ENCODE results near the gene IGSF5.

IGSF5 gene

DNA sequence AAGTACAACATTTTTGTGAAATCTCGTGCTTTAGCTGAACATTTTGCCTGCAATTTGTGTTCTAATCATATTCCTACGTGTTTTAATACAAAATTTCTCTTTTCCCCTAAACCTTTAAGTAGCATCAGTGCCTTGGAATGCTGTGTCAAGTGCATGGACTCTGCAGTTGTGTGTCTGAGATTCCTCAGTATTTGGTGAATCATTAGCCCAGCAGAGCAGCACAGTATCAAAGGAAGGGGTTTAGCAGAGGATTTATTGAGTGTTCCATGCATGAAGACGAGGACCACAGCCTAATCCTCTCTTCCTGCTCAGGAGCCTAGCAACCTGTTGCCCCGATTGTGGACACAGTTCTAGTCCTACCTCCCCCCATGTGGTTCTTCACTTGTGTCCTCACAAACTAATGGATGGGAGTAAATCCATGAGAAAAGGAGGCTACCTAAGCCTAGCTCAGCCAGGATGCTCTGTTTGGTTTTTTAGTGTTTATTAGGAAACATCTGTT lies 92.9 kb downstream of the IGSF5 start:
- DNase-seq, result no peak

DNA sequence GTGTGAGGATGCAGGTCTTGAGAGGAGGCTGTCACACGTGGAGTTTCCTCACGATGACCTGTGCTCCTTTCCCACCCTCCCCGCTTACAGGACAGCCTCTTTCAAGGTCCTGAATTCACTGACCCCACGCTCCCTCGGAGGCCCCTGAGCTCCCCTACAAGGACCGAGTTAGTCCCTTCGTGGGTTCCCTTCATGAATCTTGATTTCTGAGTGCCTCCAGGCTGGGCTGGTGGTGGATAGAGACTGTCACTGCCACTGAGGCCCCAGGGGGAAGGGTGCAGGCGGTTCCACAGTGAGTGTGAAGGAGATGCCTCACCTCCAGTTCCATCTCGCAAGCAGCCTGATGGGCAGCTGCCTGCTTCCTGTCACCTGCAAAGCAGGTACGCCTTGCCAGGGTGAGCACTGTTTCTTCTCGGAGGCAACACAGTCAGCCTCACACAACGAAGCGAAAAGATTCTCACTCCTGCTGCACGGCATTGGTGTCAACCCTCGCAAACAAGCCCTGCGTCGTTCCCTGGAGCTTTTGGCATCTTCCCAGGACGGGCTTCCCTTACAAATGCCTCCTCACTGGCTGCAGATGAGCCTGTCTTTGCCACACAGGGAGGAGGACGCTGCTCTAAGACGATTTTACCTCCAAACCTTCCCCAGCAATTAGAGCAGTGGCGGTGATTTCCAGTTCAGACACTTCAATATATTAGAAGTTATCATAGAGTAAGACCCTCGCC lies 95.6 kb downstream of the IGSF5 start:
- no peak for DNase-seq

- no peak for DNase-seq
Observed at GRCh38 chr21:39842741-39843459, 97.9 kb downstream of the IGSF5 start.

DNA sequence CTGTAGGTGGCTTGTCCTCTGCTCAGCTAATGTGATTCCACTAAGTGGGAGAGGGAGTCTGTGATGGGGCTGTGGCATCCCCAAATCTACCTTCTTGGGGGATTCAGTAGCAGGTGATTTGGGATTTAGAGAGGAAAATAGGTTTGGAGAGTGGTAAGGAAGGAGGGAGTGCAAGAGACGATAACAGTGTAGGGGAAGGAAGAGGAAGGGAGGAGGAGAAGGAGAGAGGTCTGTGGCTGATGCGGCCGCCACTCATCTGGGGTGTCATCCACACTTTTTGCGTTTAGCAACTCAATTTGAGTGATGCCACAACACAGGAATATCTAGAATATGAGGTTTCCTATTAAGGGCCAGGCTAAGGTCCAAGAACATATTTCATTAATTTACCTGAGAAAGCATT lies 98.5 kb downstream of the IGSF5 start:
- no peak for DNase-seq

- DNase-seq, result no peak
Observed at GRCh38 chr21:39843916-39844315, 98.9 kb downstream of the IGSF5 start.

DNA sequence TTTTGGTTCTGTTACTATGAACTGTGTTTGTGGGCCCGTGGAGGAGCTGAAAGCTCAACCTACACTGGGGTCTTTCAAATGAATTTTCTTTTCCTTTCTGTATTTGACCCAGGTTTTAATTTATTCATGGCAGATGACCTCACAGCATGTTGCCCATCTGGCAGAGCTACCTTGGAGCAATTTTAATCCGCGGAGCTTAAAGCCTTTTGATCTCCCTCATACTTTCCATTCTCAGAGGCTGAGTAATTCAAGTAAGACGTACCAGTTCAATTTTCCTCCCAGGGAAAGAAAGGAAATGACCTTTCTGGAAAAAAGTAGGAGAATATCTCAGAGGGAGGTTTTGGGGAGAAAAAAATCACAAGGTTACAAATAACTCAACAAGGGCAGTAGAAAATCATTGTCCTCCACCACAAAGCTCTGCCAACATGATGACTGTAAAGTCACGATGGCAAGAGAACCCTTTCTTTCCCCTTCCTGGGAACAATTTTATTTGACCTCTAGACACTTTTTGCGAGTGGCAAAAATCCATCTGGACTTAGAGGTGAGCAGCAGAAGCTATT lies 100.7 kb downstream of the IGSF5 start:
- DNase-seq, result no peak

DNA sequence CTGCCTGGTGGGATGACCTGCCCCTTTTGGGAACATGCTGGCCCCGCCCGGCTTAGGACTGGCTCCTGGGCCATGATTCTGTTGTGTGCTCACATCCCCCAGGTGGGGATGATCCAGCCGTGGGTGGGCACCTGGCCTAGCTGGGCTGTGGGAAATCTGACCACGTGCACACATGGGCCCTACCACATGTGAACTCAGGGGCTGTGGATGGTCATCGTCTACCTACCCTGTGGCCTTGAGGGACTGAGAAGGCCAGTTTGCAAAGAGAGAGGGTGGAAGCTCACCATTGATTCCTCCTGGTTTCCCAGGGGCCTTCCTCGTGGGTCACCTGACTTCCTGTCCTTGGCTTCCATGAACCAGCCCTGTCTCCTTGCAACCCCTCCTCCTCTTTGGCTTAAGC lies 102.9 kb downstream of the IGSF5 start:
- DNase-seq, result no peak

- DNase-seq, result no peak
Observed at GRCh38 chr21:39849014-39849655, 104.2 kb downstream of the IGSF5 start.

GRCh38 chr21:39850333-39850732 lies 105.3 kb downstream of the IGSF5 start:
- DNase-seq, result no peak

- no peak for DNase-seq
Observed at GRCh38 chr21:39851002-39851618, 106.1 kb downstream of the IGSF5 start.

All from RPMI8226 (cell line).